ENCODE data around the gene NCBP2. TPM values are rescaled to one million over a fixed set of nuclear protein-coding genes. Genes with fewer than 3 reads are reported as not detected.

NCBP2 gene
- polyA plus RNA-seq, 1 of the 3 experiments (the other 2 are of a cell fraction) = 128 TPM

- Histone ChIP-seq H3K4me2 (no peak overlapping the region), H3K9ac (no peak overlapping the region), H3K27me3 (ENCODE audit: insufficient read depth) (no peaks in the 10 kb centered on the region), H2AFZ (ENCODE audit: low read depth) (no peak overlapping the region), H3K4me3 (ENCODE audit: low read depth in 2 of 2, low read length in 1 of 2) (no peak overlapping the region), H3K27ac (ENCODE audit: low read depth in 2 of 2, low read length in 1 of 2) (no peak overlapping the region), H3K36me3 (replicated peaks in 1 of 2; ENCODE audit: control insufficient read depth in 1 of 2, insufficient read depth in 2 of 2, low read length in 1 of 2) (peaks cover 58 to 85% of the 10 kb centered on the region in 2 experiments), H3K9me3 (no peaks in the 10 kb centered on the region), H3K79me2 (ENCODE audit: insufficient read depth) (peaks cover 8% of the 10 kb centered on the region; the same call in 1 of the 2 replicates), H4K20me1 (ENCODE audit: insufficient read depth) (no peaks in the 10 kb centered on the region), H3K9me2 (no peaks in the 10 kb centered on the region), H3K4me1 (ENCODE audit: control insufficient read depth in 1 of 2, insufficient read depth in 2 of 2, low read depth in 1 of 2, low read length in 1 of 2) (no peaks in the 10 kb centered on the region), H3F3A (replicated peaks; ENCODE audit: insufficient read depth) (peaks cover 20% of the 10 kb centered on the region)
- ChIA-PET POLR2A (no interaction called here), CTCF (no interaction called here)
- WGBS (ENCODE audit: low lambda C conversion rate) = 84% methylated on average over 3 of the region's 3 CpGs
- DNase-seq = no peak
- no peak for TF ChIP-seq MEF2A (IDR thresholded peaks at IDR 0.05; ENCODE audit: borderline replicate concordance, low read depth)
- no peak for TF ChIP-seq IRF3 (IDR thresholded peaks at IDR 0.05; ENCODE audit: low read depth, low read length)
- TF ChIP-seq JUND (IDR thresholded peaks at IDR 0.05) = no peak
- no peak for TF ChIP-seq TCF12 (IDR thresholded peaks at IDR 0.05)
- no peak for TF ChIP-seq CTCF (IDR thresholded peaks at IDR 0.05)
- no peak for TF ChIP-seq ZBTB33 (IDR thresholded peaks at IDR 0.05; ENCODE audit: borderline replicate concordance, low read depth)
- TF ChIP-seq POLR2AphosphoS5 (IDR thresholded peaks at IDR 0.05; ENCODE audit: low read depth, low read length) = no peak
- no peak for TF ChIP-seq SIN3A (IDR thresholded peaks at IDR 0.05; ENCODE audit: borderline replicate concordance, low read depth, low read length)
- TF ChIP-seq MAX (IDR thresholded peaks at IDR 0.05; ENCODE audit: low read depth) = no peak
- no peak for TF ChIP-seq USF1 (IDR thresholded peaks at IDR 0.05; ENCODE audit: borderline replicate concordance, low read depth)
- no peak for TF ChIP-seq NRF1 (IDR thresholded peaks at IDR 0.05; ENCODE audit: low read depth, low read length)
- TF ChIP-seq TEAD4 (IDR thresholded peaks at IDR 0.05; ENCODE audit: borderline replicate concordance, insufficient read depth) = no peak
Measured at GRCh38 chr3:196932600-196932999, 9.7 kb downstream of the NCBP2 start.

All from SK-N-SH (cell line).